ENCODE results near the gene POU2AF2. TPM values are rescaled to one million over a fixed set of nuclear protein-coding genes. Genes with fewer than 3 reads are reported as not detected.

The POU2AF2 gene
- total and polyA plus RNA-seq, 4 donors = not detected

DNA sequence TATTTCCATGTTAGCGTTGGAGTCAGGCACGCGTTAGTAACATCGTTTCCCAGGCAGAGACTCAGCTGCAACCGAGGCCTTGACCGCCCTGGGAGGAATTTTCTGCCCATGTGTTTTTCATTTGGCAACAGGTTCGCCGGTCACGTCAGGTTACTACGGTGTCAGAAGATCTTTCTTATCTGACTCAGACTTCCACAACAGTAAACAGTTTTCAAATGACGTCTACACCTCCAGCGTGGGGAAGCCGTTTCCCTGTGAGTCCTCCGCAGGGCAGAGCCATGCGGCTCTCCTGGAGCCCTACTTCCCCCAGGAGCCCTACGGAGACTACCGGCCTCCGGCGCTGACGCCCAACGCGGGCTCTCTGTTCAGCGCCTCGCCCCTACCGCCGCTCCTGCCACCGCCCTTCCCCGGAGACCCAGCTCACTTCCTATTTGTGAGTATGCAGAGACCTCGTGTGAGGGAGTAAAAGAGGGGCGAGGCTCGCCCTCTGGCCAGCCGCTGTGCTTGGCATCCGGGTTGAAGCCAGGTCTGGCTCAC lies 38.5 kb downstream of the POU2AF2 start:
- no peak overlapping the region for H3K4me3 ChIP-seq (ENCODE audit: low read depth in 1 of 3, low read length in 3 of 3)
- no peak overlapping the region for H3K27ac ChIP-seq (ENCODE audit: low read depth in 1 of 2, low read length in 2 of 2)
- no peak overlapping the region for H3K9ac ChIP-seq (ENCODE audit: low read depth in 1 of 2, low read length in 2 of 2)
- DNase-seq (ENCODE audit: low spot score) = no peak
- no peaks in the 10 kb centered on the region for H3K27me3 ChIP-seq (ENCODE audit: control insufficient read depth in 4 of 4, insufficient read depth in 4 of 4, low read length in 3 of 4)
- no peak for TF ChIP-seq TAF1 (conservative IDR thresholded peaks at IDR 0.05)
- TF ChIP-seq, protein P1, sequence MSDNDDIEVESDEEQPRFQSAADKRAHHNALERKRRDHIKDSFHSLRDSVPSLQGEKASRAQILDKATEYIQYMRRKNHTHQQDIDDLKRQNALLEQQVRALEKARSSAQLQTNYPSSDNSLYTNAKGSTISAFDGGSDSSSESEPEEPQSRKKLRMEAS (IDR thresholded peaks at IDR 0.05) = no peak
- no peak for TF ChIP-seq HNF4G (IDR thresholded peaks at IDR 0.05)
- TF ChIP-seq, protein P2, sequence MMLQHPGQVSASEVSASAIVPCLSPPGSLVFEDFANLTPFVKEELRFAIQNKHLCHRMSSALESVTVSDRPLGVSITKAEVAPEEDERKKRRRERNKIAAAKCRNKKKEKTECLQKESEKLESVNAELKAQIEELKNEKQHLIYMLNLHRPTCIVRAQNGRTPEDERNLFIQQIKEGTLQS (IDR thresholded peaks at IDR 0.05) = no peak
- no peak for TF ChIP-seq RXRA (IDR thresholded peaks at IDR 0.05)
- no peak for TF ChIP-seq JUND (IDR thresholded peaks at IDR 0.05)
- no peak for TF ChIP-seq GABPA (IDR thresholded peaks at IDR 0.05 in 1 of 2, conservative IDR thresholded peaks at IDR 0.05 in 1 of 2)
- no peak for TF ChIP-seq SP1 (IDR thresholded peaks at IDR 0.05)
- TF ChIP-seq, protein P3, sequence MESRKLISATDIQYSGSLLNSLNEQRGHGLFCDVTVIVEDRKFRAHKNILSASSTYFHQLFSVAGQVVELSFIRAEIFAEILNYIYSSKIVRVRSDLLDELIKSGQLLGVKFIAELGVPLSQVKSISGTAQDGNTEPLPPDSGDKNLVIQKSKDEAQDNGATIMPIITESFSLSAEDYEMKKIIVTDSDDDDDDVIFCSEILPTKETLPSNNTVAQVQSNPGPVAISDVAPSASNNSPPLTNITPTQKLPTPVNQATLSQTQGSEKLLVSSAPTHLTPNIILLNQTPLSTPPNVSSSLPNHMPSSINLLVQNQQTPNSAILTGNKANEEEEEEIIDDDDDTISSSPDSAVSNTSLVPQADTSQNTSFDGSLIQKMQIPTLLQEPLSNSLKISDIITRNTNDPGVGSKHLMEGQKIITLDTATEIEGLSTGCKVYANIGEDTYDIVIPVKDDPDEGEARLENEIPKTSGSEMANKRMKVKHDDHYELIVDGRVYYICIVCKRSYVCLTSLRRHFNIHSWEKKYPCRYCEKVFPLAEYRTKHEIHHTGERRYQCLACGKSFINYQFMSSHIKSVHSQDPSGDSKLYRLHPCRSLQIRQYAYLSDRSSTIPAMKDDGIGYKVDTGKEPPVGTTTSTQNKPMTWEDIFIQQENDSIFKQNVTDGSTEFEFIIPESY (IDR thresholded peaks at IDR 0.05) = no peak
- TF ChIP-seq EGR1 (IDR thresholded peaks at IDR 0.05; ENCODE audit: low read depth in 2 of 2) = no peak
- no peak for TF ChIP-seq RAD21 (IDR thresholded peaks at IDR 0.05)
- TF ChIP-seq CTCF (IDR thresholded peaks at IDR 0.05; ENCODE audit: low read depth, low read length, missing input control) = no peak
- TF ChIP-seq NR2F2 (IDR thresholded peaks at IDR 0.05) = no peak
- no peak for TF ChIP-seq FOXA2 (IDR thresholded peaks at IDR 0.05)
- 73% methylated on average over 33 of the region's 33 CpGs for WGBS
- no peaks in the 10 kb centered on the region for H3K36me3 ChIP-seq (ENCODE audit: control insufficient read depth in 4 of 4, insufficient read depth in 3 of 4, low read depth in 1 of 4, low read length in 3 of 4)
- no peaks in the 10 kb centered on the region for H3K4me1 ChIP-seq (ENCODE audit: control insufficient read depth in 4 of 4, insufficient read depth in 4 of 4, low read length in 3 of 4)
- H3K9me3 ChIP-seq (ENCODE audit: control insufficient read depth in 4 of 4, low read length in 3 of 4) = no peaks in the 10 kb centered on the region

DNA sequence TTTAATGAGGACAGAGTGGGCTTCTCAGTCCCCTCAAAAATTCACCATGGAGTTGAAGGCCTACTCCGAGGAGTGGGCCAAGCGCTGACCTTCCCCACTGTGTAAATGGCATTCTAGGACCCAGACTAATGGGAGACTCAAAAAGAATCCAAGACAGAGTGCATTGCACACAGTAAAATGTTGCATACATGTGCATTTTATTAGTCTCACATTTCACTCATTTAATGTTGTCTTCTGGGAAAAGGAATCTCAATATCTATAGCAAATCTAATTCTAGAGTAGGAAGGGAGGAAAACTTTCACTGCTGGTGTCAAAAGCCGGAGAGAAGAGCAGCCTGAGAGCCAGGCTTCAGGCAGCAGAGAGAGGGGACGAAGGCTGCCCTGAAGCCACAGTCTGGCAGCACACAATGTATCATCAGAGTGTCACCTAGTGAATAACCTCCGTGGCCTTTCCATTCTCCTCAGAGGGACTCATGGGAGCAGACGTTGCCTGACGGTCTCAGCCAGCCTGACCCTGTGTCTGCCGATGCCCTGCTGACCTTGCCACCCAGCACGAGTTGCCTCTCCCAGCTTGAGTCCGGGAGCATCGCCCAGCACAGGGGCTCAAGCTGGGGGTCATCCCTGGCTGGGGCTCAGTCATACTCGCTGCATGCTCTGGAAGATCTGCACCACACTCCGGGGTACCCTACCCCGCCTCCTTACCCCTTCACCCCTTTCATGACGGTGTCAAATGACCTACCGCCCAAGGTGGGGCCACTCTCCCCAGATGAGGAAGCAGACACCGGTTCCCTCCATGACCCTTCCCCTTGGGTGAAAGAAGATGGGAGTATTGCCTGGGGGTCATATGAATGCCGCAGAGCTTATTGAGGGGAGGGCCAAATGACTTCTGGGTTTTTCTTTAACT lies 39.9 kb downstream of the POU2AF2 start:
- DNase-seq (ENCODE audit: low spot score) = no peak
- 75% methylated on average over 18 of the region's 18 CpGs for WGBS
- Histone ChIP-seq H3K9me3 (ENCODE audit: control insufficient read depth in 4 of 4, low read length in 3 of 4) (no peaks in the 10 kb centered on the region), H3K27me3 (ENCODE audit: control insufficient read depth in 4 of 4, insufficient read depth in 4 of 4, low read length in 3 of 4) (no peaks in the 10 kb centered on the region), H3K27ac (ENCODE audit: low read depth in 1 of 2, low read length in 2 of 2) (no peak overlapping the region), H3K9ac (ENCODE audit: low read depth in 1 of 2, low read length in 2 of 2) (no peak overlapping the region), H3K4me3 (ENCODE audit: low read depth in 1 of 3, low read length in 3 of 3) (no peak overlapping the region), H3K36me3 (ENCODE audit: control insufficient read depth in 4 of 4, insufficient read depth in 3 of 4, low read depth in 1 of 4, low read length in 3 of 4) (no peaks in the 10 kb centered on the region), H3K4me1 (ENCODE audit: control insufficient read depth in 4 of 4, insufficient read depth in 4 of 4, low read length in 3 of 4) (no peaks in the 10 kb centered on the region)
- TF ChIP-seq, protein P3 (IDR thresholded peaks at IDR 0.05) = no peak
- TF ChIP-seq JUND (IDR thresholded peaks at IDR 0.05) (no peak), RXRA (IDR thresholded peaks at IDR 0.05) (no peak), HNF4G (IDR thresholded peaks at IDR 0.05) (no peak), GABPA (IDR thresholded peaks at IDR 0.05 in 1 of 2, conservative IDR thresholded peaks at IDR 0.05 in 1 of 2) (no peak), TAF1 (conservative IDR thresholded peaks at IDR 0.05) (no peak), HNF4A (conservative IDR thresholded peaks at IDR 0.05) (no peak), FOXA1 (IDR thresholded peaks at IDR 0.05) (no peak), RAD21 (IDR thresholded peaks at IDR 0.05) (no peak), YY1 (IDR thresholded peaks at IDR 0.05) (no peak), FOXA2 (IDR thresholded peaks at IDR 0.05) (no peak), SP1 (IDR thresholded peaks at IDR 0.05) (no peak)
- TF ChIP-seq, protein P4, sequence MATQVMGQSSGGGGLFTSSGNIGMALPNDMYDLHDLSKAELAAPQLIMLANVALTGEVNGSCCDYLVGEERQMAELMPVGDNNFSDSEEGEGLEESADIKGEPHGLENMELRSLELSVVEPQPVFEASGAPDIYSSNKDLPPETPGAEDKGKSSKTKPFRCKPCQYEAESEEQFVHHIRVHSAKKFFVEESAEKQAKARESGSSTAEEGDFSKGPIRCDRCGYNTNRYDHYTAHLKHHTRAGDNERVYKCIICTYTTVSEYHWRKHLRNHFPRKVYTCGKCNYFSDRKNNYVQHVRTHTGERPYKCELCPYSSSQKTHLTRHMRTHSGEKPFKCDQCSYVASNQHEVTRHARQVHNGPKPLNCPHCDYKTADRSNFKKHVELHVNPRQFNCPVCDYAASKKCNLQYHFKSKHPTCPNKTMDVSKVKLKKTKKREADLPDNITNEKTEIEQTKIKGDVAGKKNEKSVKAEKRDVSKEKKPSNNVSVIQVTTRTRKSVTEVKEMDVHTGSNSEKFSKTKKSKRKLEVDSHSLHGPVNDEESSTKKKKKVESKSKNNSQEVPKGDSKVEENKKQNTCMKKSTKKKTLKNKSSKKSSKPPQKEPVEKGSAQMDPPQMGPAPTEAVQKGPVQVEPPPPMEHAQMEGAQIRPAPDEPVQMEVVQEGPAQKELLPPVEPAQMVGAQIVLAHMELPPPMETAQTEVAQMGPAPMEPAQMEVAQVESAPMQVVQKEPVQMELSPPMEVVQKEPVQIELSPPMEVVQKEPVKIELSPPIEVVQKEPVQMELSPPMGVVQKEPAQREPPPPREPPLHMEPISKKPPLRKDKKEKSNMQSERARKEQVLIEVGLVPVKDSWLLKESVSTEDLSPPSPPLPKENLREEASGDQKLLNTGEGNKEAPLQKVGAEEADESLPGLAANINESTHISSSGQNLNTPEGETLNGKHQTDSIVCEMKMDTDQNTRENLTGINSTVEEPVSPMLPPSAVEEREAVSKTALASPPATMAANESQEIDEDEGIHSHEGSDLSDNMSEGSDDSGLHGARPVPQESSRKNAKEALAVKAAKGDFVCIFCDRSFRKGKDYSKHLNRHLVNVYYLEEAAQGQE (IDR thresholded peaks at IDR 0.05) = no peak
- TF ChIP-seq, protein P2 (IDR thresholded peaks at IDR 0.05) = no peak
